GM13976 (cell line): ENCODE measurements around the gene ZBTB17.
A peak's percentile ranks its signal among the peaks of the same experiment; 100 is the strongest.

ENCODE experiments used
- DNase-seq: peaks from one replicate; pipeline ENCODE4 v3.0.0; 2012; ENCODE audit warnings: low spot score
- in situ Hi-C: fragments of 300-500 bp; cut with MboI; formaldehyde crosslinking; loops from one replicate; pipeline ENCODE4 v1.12.0; 2022; ENCODE audit warnings: low sequenced_read_pairs, mixed read lengths, inconsistent platforms; ENCODE audit not compliant: unreplicated experiment
- TF ChIP-seq, protein P1 (sequence below): IDR thresholded peaks from 2 replicates; pipeline ENCODE4 v1.5.1; 2012; ENCODE audit warnings: borderline replicate concordance, mild to moderate bottlenecking; ENCODE audit not compliant: insufficient read depth; ENCODE audit errors: extremely low read depth, missing control alignments, control extremely low read depth

Gene ZBTB17

GRCh38 chr1:15948595-15949452 lies 27.1 kb downstream of the ZBTB17 start:
- peak; percentile 71 for DNase-seq
- in situ Hi-C loops = no loop called here
- TF ChIP-seq, protein P1, sequence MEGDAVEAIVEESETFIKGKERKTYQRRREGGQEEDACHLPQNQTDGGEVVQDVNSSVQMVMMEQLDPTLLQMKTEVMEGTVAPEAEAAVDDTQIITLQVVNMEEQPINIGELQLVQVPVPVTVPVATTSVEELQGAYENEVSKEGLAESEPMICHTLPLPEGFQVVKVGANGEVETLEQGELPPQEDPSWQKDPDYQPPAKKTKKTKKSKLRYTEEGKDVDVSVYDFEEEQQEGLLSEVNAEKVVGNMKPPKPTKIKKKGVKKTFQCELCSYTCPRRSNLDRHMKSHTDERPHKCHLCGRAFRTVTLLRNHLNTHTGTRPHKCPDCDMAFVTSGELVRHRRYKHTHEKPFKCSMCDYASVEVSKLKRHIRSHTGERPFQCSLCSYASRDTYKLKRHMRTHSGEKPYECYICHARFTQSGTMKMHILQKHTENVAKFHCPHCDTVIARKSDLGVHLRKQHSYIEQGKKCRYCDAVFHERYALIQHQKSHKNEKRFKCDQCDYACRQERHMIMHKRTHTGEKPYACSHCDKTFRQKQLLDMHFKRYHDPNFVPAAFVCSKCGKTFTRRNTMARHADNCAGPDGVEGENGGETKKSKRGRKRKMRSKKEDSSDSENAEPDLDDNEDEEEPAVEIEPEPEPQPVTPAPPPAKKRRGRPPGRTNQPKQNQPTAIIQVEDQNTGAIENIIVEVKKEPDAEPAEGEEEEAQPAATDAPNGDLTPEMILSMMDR = no peak

- TF ChIP-seq, protein P1 = no peak
- no peak for DNase-seq
- in situ Hi-C loops = no loop called here
Observed at GRCh38 chr1:15948091-15948591, 27.8 kb downstream of the ZBTB17 start.

GRCh38 chr1:15947382-15948090 lies 28.4 kb downstream of the ZBTB17 start:
- in situ Hi-C loops = no loop called here
- TF ChIP-seq, protein P1 = no peak
- DNase-seq = no peak

DNA sequence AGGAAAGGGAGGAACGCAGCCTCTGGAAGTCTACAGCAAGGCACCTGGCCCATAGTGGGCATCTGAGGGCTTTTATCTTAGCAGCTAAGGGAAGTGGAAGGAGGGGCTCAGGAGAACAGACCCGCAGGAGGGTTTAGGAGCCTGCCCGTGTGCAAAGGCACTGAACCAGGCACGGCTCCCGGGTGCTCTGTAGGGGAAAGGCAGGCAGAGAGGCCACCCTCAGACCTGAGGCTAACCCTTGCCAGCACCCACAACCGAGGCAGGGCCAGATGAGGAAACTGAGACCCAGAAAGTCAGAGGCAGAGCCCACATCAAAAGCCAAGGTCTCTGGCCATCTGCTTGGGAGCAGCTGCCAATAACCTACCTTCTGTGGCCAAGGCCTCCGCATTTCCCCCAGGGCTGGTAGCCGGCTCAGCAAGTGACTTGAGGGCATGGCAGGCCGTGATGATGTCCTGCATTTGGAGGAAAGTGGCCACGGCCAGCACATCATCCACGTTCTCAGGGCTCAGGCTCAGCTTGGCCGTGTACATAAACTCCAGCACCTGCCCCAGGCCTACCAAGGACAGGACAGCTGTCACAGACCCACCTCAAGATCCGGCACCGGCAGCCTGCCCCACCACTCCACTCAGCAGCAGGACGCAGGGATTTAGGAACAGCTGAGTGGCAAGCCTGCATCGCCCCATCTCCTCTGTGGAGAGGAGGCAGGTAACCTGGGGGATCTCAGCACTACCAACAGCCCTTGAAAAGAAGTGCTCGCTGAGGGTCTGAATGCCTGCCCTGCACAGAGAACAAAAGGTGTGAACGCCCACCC lies 29.1 kb downstream of the ZBTB17 start:
- TF ChIP-seq, protein P1 = no peak
- in situ Hi-C loops = no loop called here
- no peak for DNase-seq

DNA sequence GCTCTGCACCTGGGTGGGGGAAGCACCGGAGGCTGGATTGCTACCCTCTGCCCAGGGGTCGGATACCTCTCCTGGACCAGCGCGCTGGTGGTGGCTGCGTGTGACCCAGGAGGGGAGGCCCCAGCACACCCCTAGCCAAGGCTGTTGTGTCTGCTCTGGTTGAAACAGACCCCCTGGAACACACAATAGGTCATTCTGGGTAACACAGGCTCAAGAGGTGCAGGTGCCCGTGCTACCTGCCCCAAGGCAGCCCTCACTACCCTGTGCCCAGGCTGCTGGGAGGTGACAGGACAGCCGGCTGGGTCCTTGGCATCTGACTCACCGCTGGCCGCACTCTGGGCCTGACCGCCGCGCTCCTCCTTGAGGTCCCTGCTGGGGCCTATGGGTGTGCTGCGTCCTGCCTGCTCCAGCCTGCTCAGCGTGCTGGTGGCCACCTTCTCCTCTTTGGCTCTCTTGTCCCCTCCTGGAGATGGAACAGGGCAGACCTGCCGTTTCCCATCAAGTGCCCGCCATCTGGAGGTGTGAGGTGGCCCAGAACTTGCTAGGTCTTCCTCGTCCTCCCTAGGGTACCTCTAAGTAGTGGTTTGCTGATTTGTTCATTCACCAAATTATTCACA lies 30.0 kb downstream of the ZBTB17 start:
- DNase-seq = no peak
- in situ Hi-C loops = no loop called here
- TF ChIP-seq, protein P1 = no peak
